RWPE2 (cell line): ENCODE measurements around the gene RUVBL2.

Experiments used
- ATAC-seq: fragments of 200-7000 bp; cut with Tn5 transposase; 3 replicates; pipeline ENCODE4 v1.9.1; 2021; ENCODE audit warnings: low read depth
- DNase-seq: peaks from one replicate; pipeline ENCODE4 v3.0.0-alpha.2; 2020; ENCODE audit warnings: low spot score
- H3K27ac ChIP-seq: fragments of 450-650 bp; 2 replicates; pipeline ENCODE4 v1.5.1; 2017; ENCODE audit warnings: mild to moderate bottlenecking; ENCODE audit not compliant: poor library complexity, severe bottlenecking
- H3K27me3 ChIP-seq: fragments of 250-450 bp; sonication (Bioruptor Pico); 2 replicates; pipeline ENCODE4 v1.5.1; 2021; ENCODE audit warnings: mild to moderate bottlenecking, moderate library complexity; ENCODE audit not compliant: insufficient read depth, poor library complexity, severe bottlenecking
- H3K36me3 ChIP-seq: fragments of 250-450 bp; sonication (Bioruptor Pico); 2 replicates; pipeline ENCODE4 v1.5.1; 2020; ENCODE audit warnings: low read depth, mild to moderate bottlenecking, moderate library complexity
- H3K4me1 ChIP-seq: fragments of 250-450 bp; sonication (Bioruptor Pico); 2 replicates; pipeline ENCODE4 v1.5.1; 2021; ENCODE audit warnings: mild to moderate bottlenecking, moderate library complexity; ENCODE audit not compliant: insufficient read depth, poor library complexity, severe bottlenecking
- H3K4me3 ChIP-seq: fragments of 250-450 bp; sonication (Bioruptor Pico); 2 replicates; pipeline ENCODE4 v1.5.1; 2021; ENCODE audit warnings: mild to moderate bottlenecking, moderate library complexity; ENCODE audit not compliant: severe bottlenecking
- H3K9me3 ChIP-seq: fragments of 250-450 bp; sonication (Bioruptor Pico); 2 replicates; pipeline ENCODE4 v1.5.1; 2021; ENCODE audit warnings: mild to moderate bottlenecking, moderate library complexity; ENCODE audit not compliant: severe bottlenecking
- TF ChIP-seq, protein P1 (sequence below): fragments of 450-650 bp; IDR thresholded peaks from one replicate; pipeline ENCODE4 v1.5.1; 2017; ENCODE audit warnings: mild to moderate bottlenecking, moderate library complexity; ENCODE audit not compliant: poor library complexity, severe bottlenecking

The RUVBL2 gene

DNA sequence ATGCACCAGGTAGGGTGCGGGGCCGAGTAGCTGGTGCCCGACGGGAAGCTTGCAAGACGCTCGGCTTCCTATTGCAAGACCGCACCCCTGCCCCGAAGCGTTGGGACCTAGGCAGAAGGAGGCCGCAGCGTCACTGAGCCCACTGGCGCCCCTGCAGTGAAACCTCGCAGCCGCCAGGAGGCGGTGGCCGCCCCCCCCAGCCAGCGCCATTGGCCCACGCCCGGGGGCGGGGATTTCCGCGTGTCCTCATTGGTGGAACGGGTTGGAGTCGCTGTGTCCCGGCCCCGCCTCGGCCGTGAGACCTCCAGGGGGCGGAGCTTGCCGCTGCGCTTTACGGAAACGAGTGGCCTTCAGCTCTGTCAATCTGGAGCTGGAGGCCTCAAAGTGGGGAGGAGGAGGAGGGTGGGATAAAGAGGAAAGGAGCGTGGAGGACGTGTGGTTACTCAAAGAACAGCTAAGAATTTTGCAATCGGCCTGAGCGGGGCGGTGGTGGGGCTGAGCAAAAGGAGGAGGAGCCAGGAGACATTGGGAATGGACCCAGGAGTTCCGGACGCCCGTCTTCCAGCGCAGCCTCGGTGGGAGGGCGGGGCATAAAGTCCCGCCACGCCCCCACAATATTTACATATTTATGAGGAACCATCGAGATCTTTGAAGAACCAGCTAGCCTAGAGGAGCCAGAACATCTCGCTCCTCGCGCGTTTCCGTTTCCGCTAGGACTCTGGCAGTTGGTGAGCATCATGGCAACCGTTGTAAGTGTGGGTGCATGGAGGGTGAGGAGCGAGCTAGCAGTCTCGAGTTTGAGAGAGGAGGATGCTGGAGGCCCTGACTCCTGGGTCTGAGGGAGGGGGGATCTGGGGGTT, at the start of gene RUVBL2, which contains the start of gene GYS1:
Gene RUVBL2 (plus strand): TSS at position 713 of the 860 bp plus-strand sequence. CDS start 25 bp downstream, at position 738.
Gene GYS1 (minus strand): TSS at position 135 of the 860 bp plus-strand sequence. CDS start 197 bp downstream, outside the sequence.
- peaks cover 16% of the 10 kb centered on the region for H3K36me3 ChIP-seq
- peak; percentile 99 for DNase-seq
- TF ChIP-seq, protein P1, sequence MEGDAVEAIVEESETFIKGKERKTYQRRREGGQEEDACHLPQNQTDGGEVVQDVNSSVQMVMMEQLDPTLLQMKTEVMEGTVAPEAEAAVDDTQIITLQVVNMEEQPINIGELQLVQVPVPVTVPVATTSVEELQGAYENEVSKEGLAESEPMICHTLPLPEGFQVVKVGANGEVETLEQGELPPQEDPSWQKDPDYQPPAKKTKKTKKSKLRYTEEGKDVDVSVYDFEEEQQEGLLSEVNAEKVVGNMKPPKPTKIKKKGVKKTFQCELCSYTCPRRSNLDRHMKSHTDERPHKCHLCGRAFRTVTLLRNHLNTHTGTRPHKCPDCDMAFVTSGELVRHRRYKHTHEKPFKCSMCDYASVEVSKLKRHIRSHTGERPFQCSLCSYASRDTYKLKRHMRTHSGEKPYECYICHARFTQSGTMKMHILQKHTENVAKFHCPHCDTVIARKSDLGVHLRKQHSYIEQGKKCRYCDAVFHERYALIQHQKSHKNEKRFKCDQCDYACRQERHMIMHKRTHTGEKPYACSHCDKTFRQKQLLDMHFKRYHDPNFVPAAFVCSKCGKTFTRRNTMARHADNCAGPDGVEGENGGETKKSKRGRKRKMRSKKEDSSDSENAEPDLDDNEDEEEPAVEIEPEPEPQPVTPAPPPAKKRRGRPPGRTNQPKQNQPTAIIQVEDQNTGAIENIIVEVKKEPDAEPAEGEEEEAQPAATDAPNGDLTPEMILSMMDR, result peak; percentile 98
- peak within 1 kb of the TSS; percentile 70 for H3K27ac ChIP-seq
- ATAC-seq, result peak; percentile 87
- peak within 1 kb of the TSS; percentile 51 for H3K4me3 ChIP-seq
- no peaks in the 10 kb centered on the region for H3K9me3 ChIP-seq
- H3K4me1 ChIP-seq, result peaks cover 7% of the 10 kb centered on the region
- H3K27me3 ChIP-seq, result no peaks in the 10 kb centered on the region

DNA sequence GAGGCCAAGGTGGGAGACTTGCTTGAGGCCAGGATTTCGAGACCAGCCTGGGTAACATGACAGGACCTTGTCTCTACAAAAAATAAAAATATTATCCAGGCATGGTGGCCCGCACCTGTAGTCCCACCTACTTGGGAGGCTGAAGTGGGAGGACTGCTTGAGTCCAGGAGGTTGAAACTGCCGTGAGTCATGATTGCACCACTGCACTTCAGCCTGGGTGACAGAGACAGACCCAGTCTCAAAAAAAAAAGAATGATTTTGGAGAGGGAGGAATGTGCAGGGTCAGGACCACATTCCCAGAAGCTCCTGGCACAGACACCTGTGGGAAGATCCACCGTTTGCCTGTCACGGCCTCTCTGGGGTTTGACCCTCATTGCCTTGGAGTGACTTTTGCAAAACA, 48.3 kb upstream of the RUVBL2 start:
- Histone ChIP-seq H3K4me1 (no peaks in the 10 kb centered on the region), H3K36me3 (no peaks in the 10 kb centered on the region), H3K9me3 (peaks cover 3% of the 10 kb centered on the region), H3K4me3 (no peak overlapping the region), H3K27me3 (no peaks in the 10 kb centered on the region), H3K27ac (no peak overlapping the region)
- TF ChIP-seq, protein P1, result no peak
- DNase-seq (no peak), ATAC-seq (no peak)

DNA sequence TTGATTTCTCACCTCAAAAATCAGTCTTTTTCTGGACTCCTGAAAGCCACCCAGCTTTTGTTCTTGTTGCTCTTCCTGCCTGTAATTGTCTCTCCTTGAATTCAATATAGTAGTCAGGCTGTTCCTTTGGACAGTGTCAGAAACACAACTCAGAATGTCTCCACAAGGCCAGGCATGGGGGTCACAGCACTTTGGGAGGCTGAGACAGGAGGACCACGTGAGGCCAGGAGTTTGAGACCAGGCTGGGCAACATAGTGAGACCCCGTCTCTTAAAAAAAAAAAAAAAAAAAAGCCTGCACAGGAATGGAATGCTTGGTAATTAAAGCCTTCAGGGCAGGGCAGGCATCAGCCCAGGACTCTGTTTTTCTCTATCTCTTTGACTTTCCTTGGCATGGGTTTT, 47.9 kb upstream of the RUVBL2 start:
- H3K27me3 ChIP-seq, result no peaks in the 10 kb centered on the region
- H3K4me3 ChIP-seq, result no peak overlapping the region
- TF ChIP-seq, protein P1, result no peak
- peaks cover 3% of the 10 kb centered on the region for H3K9me3 ChIP-seq
- H3K36me3 ChIP-seq, result no peaks in the 10 kb centered on the region
- H3K4me1 ChIP-seq, result no peaks in the 10 kb centered on the region
- ATAC-seq, result no peak
- no peak for DNase-seq
- H3K27ac ChIP-seq, result no peak overlapping the region

DNA sequence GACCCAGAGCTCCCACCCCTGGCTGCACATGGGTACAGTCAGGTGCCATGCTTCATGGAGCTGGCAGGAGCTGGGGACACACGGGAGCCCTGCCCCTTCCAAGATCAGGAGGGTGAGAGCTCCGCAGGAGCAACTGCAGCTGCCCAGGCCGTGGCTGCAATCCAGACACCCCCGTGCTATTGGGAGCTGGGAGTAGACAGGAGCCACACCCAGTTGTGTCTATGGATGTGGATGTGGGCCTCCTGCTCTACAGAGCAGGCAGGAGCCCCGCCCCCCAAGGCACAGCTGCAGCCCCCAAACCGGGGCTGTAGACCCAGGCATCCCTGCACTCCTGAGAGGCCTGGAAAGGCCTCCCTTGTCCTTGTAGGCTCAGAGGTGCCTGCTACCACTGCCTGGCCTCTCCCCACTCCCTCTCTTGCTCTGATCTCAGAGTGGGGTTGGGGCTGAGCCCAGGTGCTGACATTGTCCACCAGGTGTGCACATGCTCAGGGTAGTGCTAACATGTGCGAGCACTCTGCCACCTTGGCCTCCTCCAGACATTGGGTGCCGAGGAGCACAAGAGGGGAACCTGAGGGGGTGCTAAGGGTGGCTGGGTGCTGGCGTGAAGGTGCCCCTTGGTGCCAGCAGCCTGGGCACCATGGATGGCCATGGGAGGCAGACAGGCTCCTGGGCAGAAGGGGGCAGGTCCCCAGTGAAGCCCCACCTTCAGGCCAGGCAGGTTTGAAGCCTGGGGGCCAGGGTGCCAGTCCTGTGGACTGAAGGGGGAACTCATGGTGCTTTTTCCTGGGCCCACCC, 47.0 kb upstream of the RUVBL2 start:
- Histone ChIP-seq H3K36me3 (no peaks in the 10 kb centered on the region), H3K27ac (no peak overlapping the region), H3K4me3 (no peak overlapping the region), H3K9me3 (no peaks in the 10 kb centered on the region), H3K4me1 (no peaks in the 10 kb centered on the region), H3K27me3 (no peaks in the 10 kb centered on the region)
- DNase-seq, result no peak
- no peak for ATAC-seq
- TF ChIP-seq, protein P1, result no peak
